Endothelial cell of umbilical vein (primary cell): ENCODE measurements around the gene PCDHA7. TPM values are rescaled to one million over a fixed set of nuclear protein-coding genes. Genes with fewer than 3 reads are reported as not detected.

ENCODE experiments used
- BruUV-seq: library from RNA; stranded (reverse); fragments of 400-500 nt; replicated peaks from 2 replicates; lab custom pipeline; 2021; lab: Mats Ljungman, UMichigan
- CTCF ChIA-PET: fragments of 300-600, 350-600 bp; sonication (Branson Sonifier 250); formaldehyde crosslinking; loops from one replicate; lab custom pipeline; 2021; ENCODE audit warnings: antibody characterized with exemption, inconsistent platforms; lab: Charles Lee
- POLR2A ChIA-PET: fragments of 300-600, 350-600 bp; sonication (Branson Sonifier 250); formaldehyde crosslinking; loops from one replicate; lab custom pipeline; 2021; ENCODE audit warnings: antibody characterized with exemption, inconsistent platforms; lab: Charles Lee
- DNase-seq: peaks from one replicate; pipeline ENCODE4 v3.0.0-alpha.2; 2011; ENCODE audit warnings: low read depth, low spot score
- FAIRE-seq: peaks from 2 replicates; lab custom pipeline; 2011; peaks lifted over from hg19 to GRCh38; lab: Jason Lieb, UNC
- H2AFZ ChIP-seq: 2 replicates; pipeline ENCODE4 v1.6.0; 2012; ENCODE audit warnings: low read depth, low read length, control low read depth, inconsistent platforms
- H3K27ac ChIP-seq: 2 replicates; pipeline ENCODE4 v1.5.1; 2011; ENCODE audit warnings: low read depth, mild to moderate bottlenecking, control low read depth, low read length, moderate library complexity; ENCODE audit not compliant: insufficient read depth
- H3K27me3 ChIP-seq, 2 experiments: 2 replicates each; pipeline versions ENCODE4 v1.6.0 to v1.6.1; 2011; ENCODE audit warnings: low read length in 2 of 2, mixed read lengths in 1 of 2; ENCODE audit not compliant: control insufficient read depth in 2 of 2, insufficient read depth in 2 of 2
- H3K36me3 ChIP-seq, 2 experiments: 2 replicates in 1 of 2; 3 replicates in 1 of 2; pipeline ENCODE4 v1.5.1; 2011; ENCODE audit warnings: low read length in 2 of 2, mild to moderate bottlenecking in 1 of 2, moderate library complexity in 1 of 2; ENCODE audit not compliant: control insufficient read depth in 2 of 2, insufficient read depth in 2 of 2; ENCODE audit errors: extremely low read depth in 1 of 2
- H3K4me1 ChIP-seq: 3 replicates; pipeline ENCODE4 v1.5.1; 2011; ENCODE audit warnings: mild to moderate bottlenecking, low read length; ENCODE audit not compliant: control insufficient read depth, insufficient read depth; ENCODE audit errors: extremely low read depth
- H3K4me2 ChIP-seq: 2 replicates; pipeline ENCODE4 v1.6.1; 2011; ENCODE audit warnings: low read length, control low read depth, mixed read lengths; ENCODE audit not compliant: insufficient read depth
- H3K4me3 ChIP-seq, 3 experiments: fragments of 200-600 bp in 1 of 3; sonication (generic), shearing (Covaris generic) in 1 of 3; replicated peaks in 1 of 3; 2 replicates each; pipeline ENCODE4 v1.5.1; 2011 to 2016; ENCODE audit warnings: control low read depth in 3 of 3, low read length in 3 of 3, mild to moderate bottlenecking in 2 of 3, inconsistent platforms in 1 of 3, low read depth in 1 of 3, moderate library complexity in 1 of 3; ENCODE audit not compliant: insufficient read depth in 1 of 3
- H3K79me2 ChIP-seq: 2 replicates; pipeline ENCODE4 v1.6.0; 2012; ENCODE audit warnings: low read length, inconsistent platforms; ENCODE audit not compliant: control insufficient read depth, insufficient read depth
- H3K9ac ChIP-seq: replicated peaks from 2 replicates; pipeline ENCODE3; 2011; ENCODE audit warnings: low read length, control low read depth; ENCODE audit not compliant: insufficient read depth; ENCODE audit errors: extremely low read depth
- H3K9me1 ChIP-seq: replicated peaks from 3 replicates; pipeline ENCODE4 v1.6.0; 2011; ENCODE audit warnings: mild to moderate bottlenecking, low read length; ENCODE audit not compliant: control insufficient read depth, insufficient read depth; ENCODE audit errors: extremely low read depth
- H3K9me3 ChIP-seq: replicated peaks from 2 replicates; pipeline ENCODE4 v1.5.1; 2012; ENCODE audit warnings: low read length, inconsistent platforms; ENCODE audit not compliant: control insufficient read depth, insufficient read depth
- H4K20me1 ChIP-seq: replicated peaks from 2 replicates; pipeline ENCODE3; 2011; ENCODE audit warnings: mild to moderate bottlenecking, low read length; ENCODE audit not compliant: control insufficient read depth, insufficient read depth; ENCODE audit errors: extremely low read depth
- EZH2 ChIP-seq: IDR thresholded peaks from 2 replicates; pipeline ENCODE4 v1.6.1; 2012; ENCODE audit warnings: borderline replicate concordance, low read depth, mild to moderate bottlenecking, moderate library complexity, low read length, inconsistent platforms; ENCODE audit not compliant: severe bottlenecking
- FOS ChIP-seq: IDR thresholded peaks from 2 replicates; pipeline ENCODE4 v1.6.1; 2011; ENCODE audit warnings: mild to moderate bottlenecking, low read length, moderate library complexity, borderline replicate concordance; ENCODE audit not compliant: insufficient read depth
- GATA2 ChIP-seq: IDR thresholded peaks from 2 replicates; pipeline ENCODE4 v1.7.0; 2011; ENCODE audit warnings: low read depth, mild to moderate bottlenecking, moderate library complexity, mixed read lengths, low read length; ENCODE audit not compliant: insufficient read length, insufficient read depth
- JUN ChIP-seq: IDR thresholded peaks from 2 replicates; pipeline ENCODE4 v1.6.1; 2011; ENCODE audit warnings: borderline replicate concordance, low read depth; ENCODE audit not compliant: insufficient read length, insufficient read depth
- MAX ChIP-seq: IDR thresholded peaks from 2 replicates; pipeline ENCODE4 v1.6.1; 2011; ENCODE audit not compliant: insufficient read depth, insufficient read length
- MYC ChIP-seq: IDR thresholded peaks from one replicate; pipeline ENCODE4 v1.6.1; 2011; ENCODE audit warnings: mild to moderate bottlenecking, low read depth, low read length
- POLR2A ChIP-seq: IDR thresholded peaks from 2 replicates; pipeline ENCODE4 v1.6.1; 2012; ENCODE audit warnings: low read depth, mild to moderate bottlenecking, control low read depth, low read length
- POLR2AphosphoS5 ChIP-seq: IDR thresholded peaks from 2 replicates; pipeline ENCODE4 v1.6.1; 2012; ENCODE audit warnings: low read depth, mild to moderate bottlenecking, control low read depth, low read length, moderate library complexity; ENCODE audit not compliant: insufficient read depth
- dilution Hi-C: fragments of 300-500 bp; cut with MboI; formaldehyde crosslinking; loops from one replicate; pipeline ENCODE4 v1.15.0; 2019; ENCODE audit warnings: low sequenced_read_pairs; ENCODE audit not compliant: extremely low pct_ligation_motif_present
- intact Hi-C: fragments of 100-400 bp; cut with micrococcal nuclease; formaldehyde crosslinking; loops from one replicate; pipeline ENCODE4 v1.10.0; 2022
- polyA plus RNA-seq, 4 experiments: library from polyadenylated mRNA; depleted of rRNA in 3 of 4; stranded (reverse) in 3 of 4; unstranded in 1 of 4; fragments of >200 nt; gene quantifications; 2 replicates each; pipeline versions ENCODE4 v1.2.1 to v1.2.3, GENCODE V29; 2011 to 2012; ENCODE audit warnings: missing spikeins in 1 of 4
- total RNA-seq: library from RNA; stranded (reverse); gene quantifications from 2 replicates; pipeline ENCODE4 v1.2.3, GENCODE V29; 2021
- TF ChIP-seq, protein P1 (sequence below), 2 donors: IDR thresholded peaks; 1 replicate in 1 of 2; 2 replicates in 1 of 2; pipeline ENCODE4 v1.5.1; 2011; ENCODE audit warnings: low read length in 2 of 2, mild to moderate bottlenecking in 2 of 2, moderate library complexity in 2 of 2, control low read depth in 1 of 2, inconsistent platforms in 1 of 2, low read depth in 1 of 2; ENCODE audit not compliant: insufficient read depth in 1 of 2; ENCODE audit errors: extremely low read depth in 1 of 2

Gene PCDHA7
- total and polyA plus RNA-seq, 2 donors (not counting 3 experiments of a cell fraction or from before 2014, with no cell fraction given) = 0.07 TPM; not detected in 1

DNA sequence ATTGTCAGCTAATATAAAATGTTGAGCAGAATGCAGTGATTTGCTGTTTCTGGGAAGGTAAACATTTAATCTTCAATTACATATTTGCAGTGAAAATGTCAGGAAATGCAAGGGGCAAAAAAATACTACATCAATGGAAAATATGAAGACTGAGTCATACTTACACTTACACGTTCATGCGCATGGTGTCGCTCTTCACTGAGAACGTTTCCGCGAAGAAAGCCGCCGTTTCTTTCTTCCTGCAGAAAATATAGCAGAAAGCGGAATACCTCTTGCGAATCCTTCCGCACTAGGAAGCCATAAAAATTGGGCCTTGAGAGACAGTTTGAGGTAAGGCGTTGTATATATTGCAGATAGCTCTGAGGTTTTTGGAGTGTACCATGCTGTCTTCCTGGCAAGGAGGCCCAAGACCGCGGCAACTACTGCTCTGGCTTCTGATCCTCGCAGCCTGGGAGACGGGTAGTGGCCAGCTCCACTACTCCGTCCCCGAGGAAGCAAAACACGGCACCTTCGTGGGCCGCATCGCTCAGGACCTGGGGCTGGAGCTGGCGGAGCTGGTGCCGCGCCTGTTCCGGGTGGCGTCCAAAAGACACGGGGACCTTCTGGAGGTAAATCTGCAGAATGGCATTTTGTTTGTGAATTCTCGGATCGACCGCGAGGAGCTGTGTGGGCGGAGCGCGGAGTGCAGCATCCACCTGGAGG is 48.0 kb downstream of the PCDHA7 start, which contains the start of gene PCDHA13:
Gene PCDHA13, plus strand, starts transcription at position 236 of the 702 bp plus-strand sequence. Its CDS starts 145 bp downstream, at position 381.
- CTCF ChIA-PET = interaction anchor here (2.2 kb wide), 1 partner anchor 158 kb away, joined by 12 read pairs; no protein-coding TSS in a partner anchor
- Histone ChIP-seq H3K27ac (no peak within 1 kb of the TSS), H3K4me3 (no peak within 1 kb of the TSS), H3K4me2 (no peak within 1 kb of the TSS), H3K4me1 (no peaks in the 10 kb centered on the region), H3K9me1 (no peaks in the 10 kb centered on the region), H3K9ac (no peak within 1 kb of the TSS), H4K20me1 (no peaks in the 10 kb centered on the region), H3K36me3 (no peaks in the 10 kb centered on the region), H3K27me3 (peaks cover 0 to 9% of the 10 kb centered on the region in 2 experiments), H2AFZ (peak within 1 kb of the TSS; percentile 26), H3K79me2 (no peaks in the 10 kb centered on the region), H3K9me3 (no peaks in the 10 kb centered on the region)
- POLR2A ChIA-PET = no interaction called here
- DNase-seq (peak; percentile 42), FAIRE-seq (peak; percentile 60)
- intact Hi-C loops (loop anchor here (1.0 to 5.0 kb wide), 2 partner anchors 45 to 159 kb away; partner anchors contain the start of gene PCDHAC1), dilution Hi-C loops (no loop called here)
- BruUV-seq = no TSS peak
- TF ChIP-seq EZH2 (no peak), POLR2A (no peak), GATA2 (no peak), POLR2AphosphoS5 (no peak), JUN (peak; percentile 16), FOS (no peak), MYC (no peak), MAX (no peak)
- TF ChIP-seq, protein P1, sequence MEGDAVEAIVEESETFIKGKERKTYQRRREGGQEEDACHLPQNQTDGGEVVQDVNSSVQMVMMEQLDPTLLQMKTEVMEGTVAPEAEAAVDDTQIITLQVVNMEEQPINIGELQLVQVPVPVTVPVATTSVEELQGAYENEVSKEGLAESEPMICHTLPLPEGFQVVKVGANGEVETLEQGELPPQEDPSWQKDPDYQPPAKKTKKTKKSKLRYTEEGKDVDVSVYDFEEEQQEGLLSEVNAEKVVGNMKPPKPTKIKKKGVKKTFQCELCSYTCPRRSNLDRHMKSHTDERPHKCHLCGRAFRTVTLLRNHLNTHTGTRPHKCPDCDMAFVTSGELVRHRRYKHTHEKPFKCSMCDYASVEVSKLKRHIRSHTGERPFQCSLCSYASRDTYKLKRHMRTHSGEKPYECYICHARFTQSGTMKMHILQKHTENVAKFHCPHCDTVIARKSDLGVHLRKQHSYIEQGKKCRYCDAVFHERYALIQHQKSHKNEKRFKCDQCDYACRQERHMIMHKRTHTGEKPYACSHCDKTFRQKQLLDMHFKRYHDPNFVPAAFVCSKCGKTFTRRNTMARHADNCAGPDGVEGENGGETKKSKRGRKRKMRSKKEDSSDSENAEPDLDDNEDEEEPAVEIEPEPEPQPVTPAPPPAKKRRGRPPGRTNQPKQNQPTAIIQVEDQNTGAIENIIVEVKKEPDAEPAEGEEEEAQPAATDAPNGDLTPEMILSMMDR (IDR thresholded peaks at IDR 0.05; ENCODE audit: extremely low read depth in 1 of 2, insufficient read depth in 1 of 2, low read depth in 1 of 2, low read length in 2 of 2) = peak; percentile 11 to 37
